GM18909 (cell line): ENCODE data around the gene APP.
"Not testable (repeated sequence)": the region's sequence is repeated elsewhere in the genome, so short reads cannot be mapped to it uniquely, and the experiment has no call there.

ENCODE experiments used
- ATAC-seq: cut with Tn5 transposase; IDR thresholded peaks from one replicate; pipeline ENCODE4 v1.9.1; 2021; ENCODE audit warnings: mild to moderate bottlenecking; ENCODE audit not compliant: unreplicated experiment, poor library complexity

The APP gene

GRCh38 chr21:26036916-26037315, 133.7 kb downstream of the APP start:
- ATAC-seq, result no peak

- ATAC-seq, result no peak
These were observed 138.3 kb downstream of the APP start for GRCh38 chr21:26032263-26032662.

GRCh38 chr21:26028183-26028582, 142.4 kb downstream of the APP start:
- ATAC-seq, result no peak

DNA sequence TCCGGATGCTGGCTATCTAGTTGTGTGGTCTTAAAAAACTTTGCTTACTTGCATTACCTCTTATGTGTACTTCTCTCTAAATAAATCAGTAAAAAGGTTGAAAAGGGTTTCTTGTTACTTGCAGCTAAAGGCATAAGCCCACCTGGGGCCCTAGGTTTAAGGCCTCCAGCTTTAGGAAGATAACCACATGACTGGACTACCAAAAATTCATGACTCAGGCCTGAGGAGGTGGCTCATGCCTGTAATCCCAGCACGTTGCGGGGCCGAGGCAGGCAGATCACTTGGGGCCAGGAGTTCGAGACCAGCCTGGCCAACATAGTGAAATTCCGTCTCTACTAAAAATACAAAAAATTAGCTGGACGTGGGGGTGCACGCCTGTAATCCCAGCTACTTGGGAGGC, 142.9 kb downstream of the APP start:
- ATAC-seq, result no peak

GRCh38 chr21:26025536-26026512, 144.7 kb downstream of the APP start:
- no peak for ATAC-seq

DNA sequence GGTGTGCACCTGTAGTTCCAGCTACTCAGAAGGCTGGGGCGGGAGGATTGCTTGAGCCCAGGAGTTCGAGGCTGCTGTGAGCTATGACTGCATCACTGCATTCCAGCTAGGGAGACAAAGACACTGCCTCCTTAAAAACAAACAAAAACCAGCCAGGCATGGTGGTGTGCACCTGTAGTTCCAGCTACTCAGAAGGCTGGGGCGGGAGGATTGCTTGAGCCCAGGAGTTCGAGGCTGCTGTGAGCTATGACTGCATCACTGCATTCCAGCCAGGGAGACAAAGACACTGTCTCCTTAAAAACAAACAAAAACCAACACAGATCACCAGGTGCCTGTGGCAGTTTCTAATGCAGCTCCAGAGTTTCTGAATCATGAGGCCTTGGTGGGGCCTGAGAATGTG, 147.2 kb downstream of the APP start:
- not testable (repeated sequence) for ATAC-seq

DNA sequence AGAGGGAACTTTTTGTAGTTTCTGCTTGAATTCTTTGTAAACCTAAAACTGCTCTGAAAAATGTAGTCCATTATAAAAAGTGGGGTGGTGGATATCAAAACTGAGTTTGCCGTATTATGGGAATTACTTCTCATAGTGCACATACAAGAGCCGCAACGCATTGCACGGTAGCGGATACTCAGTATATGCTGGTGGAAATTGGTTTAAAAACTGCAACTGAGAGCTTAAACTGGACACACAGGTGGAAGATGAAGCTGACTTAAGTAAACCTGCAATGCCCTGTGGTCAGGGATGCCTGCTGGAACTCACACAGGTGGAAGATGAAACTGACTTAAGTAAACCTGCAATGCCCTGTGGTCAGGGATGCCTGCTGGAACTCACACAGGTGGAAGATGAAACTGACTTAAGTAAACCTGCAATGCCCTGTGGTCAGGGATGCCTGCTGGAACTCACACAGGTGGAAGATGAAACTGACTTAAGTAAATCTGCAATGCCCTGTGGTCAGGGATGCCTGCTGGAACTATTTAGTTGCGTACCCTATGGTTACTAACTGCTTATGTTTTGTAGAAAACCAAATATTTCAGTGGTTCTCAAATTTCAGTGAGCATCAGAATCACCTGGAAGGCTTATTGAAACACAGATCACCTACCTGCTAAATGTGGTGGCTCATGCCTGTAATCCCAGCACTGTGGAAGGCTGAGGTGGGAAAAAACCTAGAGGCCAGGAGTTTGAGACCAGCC, 147.8 kb downstream of the APP start:
- not testable (repeated sequence) for ATAC-seq

DNA sequence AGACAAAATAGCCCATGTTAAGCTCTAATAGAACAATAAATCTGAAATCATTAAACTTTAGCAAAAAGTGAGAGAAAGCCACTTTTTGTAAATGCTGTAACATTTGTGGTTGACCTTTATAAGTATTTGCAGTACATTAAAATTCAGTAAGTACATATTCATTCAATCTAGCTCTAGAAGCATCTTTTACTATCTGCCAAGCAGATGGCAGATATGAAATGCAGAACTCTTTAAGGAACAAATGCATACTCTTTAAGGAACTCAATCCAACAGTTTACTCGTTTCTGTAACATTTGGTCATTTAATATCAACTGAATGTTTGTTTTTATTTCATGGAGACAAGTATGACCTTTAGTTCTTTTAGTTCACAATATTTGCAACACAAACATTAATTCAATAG, 150.1 kb downstream of the APP start:
- ATAC-seq, result no peak

GRCh38 chr21:26020081-26020480, 150.5 kb downstream of the APP start:
- ATAC-seq, result no peak

DNA sequence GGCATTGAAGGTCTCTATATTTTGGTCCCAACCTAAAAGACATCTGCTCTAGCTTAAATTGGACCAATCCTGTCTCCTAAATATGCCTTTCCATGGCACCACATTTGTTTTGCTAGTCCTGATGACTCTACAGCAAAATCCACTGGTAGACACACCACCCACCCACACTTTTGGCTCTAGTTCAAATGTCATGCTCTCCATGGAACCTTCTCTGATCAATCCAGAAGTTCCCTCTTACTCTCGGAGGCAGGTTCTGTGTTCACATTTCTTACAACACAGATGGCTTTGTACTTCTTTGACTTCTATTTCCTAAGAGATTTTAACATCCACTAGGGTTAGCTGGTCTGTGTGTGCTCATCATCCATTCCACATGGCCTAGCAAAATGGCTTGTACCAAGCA, 151.3 kb downstream of the APP start:
- no peak for ATAC-seq

DNA sequence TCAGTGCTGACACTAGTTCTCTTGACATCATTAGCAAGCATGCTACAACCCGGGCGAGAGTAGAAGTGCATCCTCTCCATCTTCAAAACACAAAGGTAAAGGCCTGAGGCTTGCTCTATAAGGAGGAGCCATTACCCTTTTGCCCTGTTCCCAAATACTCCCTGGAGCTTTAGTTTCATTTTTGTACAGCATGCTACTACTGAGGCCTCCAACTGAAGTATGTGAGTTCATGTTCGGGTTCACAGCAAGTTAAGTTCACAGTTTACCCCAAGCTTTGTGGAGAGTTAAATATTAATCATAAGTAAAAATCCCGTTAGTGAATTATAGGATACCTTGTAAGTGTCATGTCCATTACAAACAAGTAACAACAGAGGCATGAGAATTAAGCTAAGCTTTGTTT, 156.6 kb downstream of the APP start:
- ATAC-seq, result no peak

DNA sequence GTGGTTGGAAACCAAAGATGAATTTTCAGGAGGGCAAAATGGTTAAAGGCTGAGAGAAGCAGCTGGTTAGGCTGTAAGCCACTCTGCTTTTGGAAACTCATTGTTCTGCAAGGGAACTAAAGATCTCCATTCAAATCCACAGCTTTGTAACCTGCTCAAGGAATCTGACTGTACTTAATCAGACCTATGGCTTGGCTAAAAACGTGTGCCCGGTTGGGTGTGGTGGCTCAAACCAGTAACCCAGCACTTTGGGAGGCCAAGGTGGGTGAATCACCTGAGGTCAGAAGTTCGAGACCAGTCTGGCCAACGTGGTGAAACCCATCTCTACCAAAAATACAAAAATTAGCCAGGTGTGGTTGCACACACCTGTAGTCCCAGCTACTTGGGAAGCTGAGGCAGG, 158.1 kb downstream of the APP start:
- not testable (repeated sequence) for ATAC-seq

DNA sequence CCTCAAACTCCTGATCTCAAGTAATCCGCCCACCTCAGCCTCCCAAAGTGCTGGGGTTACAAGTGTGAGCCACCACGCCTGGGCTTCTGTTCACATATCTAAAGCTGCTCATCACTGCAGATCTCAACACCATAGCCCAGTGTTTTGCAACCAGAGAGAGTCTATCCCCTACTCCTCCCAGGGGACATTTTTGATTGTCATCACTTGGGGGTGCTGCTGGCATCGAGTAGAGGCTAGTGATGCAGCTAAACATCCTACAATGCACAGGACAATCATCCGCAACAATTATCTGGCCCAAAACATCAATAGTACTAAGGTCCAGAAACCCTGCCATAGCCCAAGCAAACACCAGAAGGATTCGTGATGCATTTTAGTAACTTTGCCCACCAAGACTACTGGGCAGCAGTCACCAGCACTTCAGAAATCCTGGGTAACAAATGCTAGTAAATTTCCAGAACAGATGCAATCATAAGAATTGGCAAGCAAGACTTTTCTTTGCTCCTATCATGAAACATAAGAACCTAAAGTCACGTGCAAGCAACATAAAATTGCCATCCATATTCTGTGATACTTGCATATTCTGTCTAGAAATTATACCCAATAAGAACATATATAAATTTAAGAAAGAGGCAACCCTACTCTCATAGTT, 159.2 kb downstream of the APP start:
- no peak for ATAC-seq

DNA sequence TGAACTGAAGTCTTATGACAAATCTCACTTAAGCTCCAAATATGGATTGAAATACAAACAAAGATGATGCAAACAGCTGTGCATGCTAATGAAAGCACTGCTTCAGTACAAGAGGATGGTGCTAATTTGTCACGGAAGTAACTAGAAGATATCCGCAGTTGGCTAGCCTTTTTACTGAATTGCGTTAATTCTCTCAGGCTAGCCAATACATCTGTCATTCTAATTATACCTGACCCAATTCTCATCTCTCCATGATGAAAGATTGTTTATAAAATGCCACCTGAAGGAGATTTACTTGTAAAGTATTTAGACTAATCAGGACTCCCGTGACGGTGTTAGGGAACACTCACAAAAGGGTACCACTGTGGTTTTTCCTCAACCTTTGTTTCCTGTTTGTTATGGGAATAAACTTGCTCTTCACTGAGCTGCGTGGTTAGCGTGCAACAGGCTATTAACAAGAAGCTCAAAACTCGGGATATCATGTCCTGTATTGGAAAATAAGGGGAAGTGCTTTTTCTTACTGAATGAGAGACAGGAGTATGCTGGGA, 162.5 kb downstream of the APP start:
- no peak for ATAC-seq

- no peak for ATAC-seq
These were observed 165.1 kb downstream of the APP start for GRCh38 chr21:26005464-26005863.

DNA sequence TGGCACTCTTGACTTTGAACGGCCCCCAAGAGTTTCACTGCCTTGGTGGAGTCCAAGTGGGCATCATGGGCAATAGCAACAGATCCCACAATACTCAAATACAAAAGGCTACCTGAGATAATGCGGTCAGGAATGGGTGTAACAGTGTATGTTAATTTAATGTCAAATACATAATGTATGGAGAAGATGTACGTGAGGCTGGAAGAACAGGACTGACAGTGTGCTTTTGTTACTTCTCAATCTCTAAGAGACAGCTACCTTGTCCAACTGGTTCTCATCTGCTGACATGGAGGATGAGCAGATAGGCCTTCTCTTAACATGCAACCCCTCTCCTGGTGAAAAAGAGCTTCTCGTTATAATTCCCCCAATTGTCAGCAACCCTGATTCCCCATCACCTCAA, 167.2 kb downstream of the APP start:
- ATAC-seq, result no peak

- no peak for ATAC-seq
These were observed 169.2 kb downstream of the APP start for GRCh38 chr21:26001356-26001755.

- peak; percentile 52 for ATAC-seq
These were observed 170.5 kb downstream of the APP start for GRCh38 chr21:25999921-26000582.

- ATAC-seq, result no peak
These were observed 172.6 kb downstream of the APP start for GRCh38 chr21:25997788-25998611.
